Hepatocyte (in vitro differentiated cells): ENCODE measurements around the gene SLC9A3.

Experiments
- CTCF ChIP-seq: fragments of 200-600 bp; sonication (generic); IDR thresholded peaks from 2 replicates; pipeline ENCODE4 v1.5.1; 2016; ENCODE audit warnings: antibody characterized with exemption, mild to moderate bottlenecking; ENCODE audit not compliant: poor library complexity
- EZH2 ChIP-seq: fragments of 200-600 bp; sonication (generic); IDR thresholded peaks from 2 replicates; pipeline ENCODE4 v1.6.1; 2016; ENCODE audit warnings: antibody characterized with exemption, mild to moderate bottlenecking, borderline replicate concordance
- EZH2phosphoT487 ChIP-seq: fragments of 200-600 bp; sonication (generic); IDR thresholded peaks from one replicate; pipeline ENCODE4 v1.6.1; 2018; ENCODE audit warnings: antibody characterized with exemption, mild to moderate bottlenecking, low read depth, moderate library complexity; ENCODE audit not compliant: unreplicated experiment, severe bottlenecking

DNA sequence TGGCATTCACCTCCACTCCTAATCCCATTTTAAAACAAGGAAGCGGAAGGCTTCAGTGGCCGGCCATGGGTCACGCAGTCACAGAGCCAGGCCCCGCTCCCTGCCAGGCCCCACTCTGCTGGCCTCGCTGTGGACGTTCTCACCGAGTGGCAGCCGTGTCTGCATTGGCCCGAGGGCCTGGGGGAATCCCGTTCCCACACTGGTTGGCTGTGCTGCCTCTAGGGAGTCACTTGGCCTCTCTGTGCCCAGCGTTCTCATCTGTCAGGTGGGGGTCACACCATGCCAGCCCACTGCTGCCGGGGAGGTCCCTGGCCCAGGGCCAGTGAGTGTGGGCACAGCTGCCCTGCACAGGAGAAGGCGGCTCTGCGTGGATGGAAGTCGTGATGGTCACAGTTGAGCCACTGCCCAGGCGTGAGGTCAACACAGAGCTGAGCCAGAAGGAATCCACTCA, 13.4 kb upstream of the SLC9A3 start:
- TF ChIP-seq CTCF: no peak
- no peak for TF ChIP-seq EZH2phosphoT487
- TF ChIP-seq EZH2: no peak
